NCI-H345 treated with DMSO at 0.1 percent for 48 hours (cell line): Measurements from ENCODE around the gene CMIP.

Source experiments
- DNase-seq: peaks from one replicate; lab custom pipeline; 2025; ENCODE audit not compliant: unreplicated experiment; lab: John Stamatoyannopoulos, UW

CMIP gene

DNA sequence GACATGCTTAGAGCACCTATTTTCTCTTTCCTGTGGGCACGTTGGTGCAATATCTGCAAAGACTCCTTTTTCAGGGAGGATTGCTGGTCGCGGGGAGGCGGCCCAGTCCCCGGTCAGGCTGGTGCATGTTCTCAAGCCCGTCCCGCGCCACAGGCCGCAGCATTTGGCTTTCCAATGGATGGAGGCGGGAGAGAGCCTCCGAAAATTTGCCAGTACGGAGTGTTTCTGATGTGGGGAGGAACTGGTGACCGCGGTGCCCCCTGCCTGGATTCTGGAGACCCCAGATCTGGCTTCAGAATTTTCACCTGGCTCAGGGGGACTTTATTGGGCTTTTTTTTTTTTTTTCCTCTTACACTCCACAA, 2.3 kb downstream of the CMIP start:
- DNase-seq = no peak

DNA sequence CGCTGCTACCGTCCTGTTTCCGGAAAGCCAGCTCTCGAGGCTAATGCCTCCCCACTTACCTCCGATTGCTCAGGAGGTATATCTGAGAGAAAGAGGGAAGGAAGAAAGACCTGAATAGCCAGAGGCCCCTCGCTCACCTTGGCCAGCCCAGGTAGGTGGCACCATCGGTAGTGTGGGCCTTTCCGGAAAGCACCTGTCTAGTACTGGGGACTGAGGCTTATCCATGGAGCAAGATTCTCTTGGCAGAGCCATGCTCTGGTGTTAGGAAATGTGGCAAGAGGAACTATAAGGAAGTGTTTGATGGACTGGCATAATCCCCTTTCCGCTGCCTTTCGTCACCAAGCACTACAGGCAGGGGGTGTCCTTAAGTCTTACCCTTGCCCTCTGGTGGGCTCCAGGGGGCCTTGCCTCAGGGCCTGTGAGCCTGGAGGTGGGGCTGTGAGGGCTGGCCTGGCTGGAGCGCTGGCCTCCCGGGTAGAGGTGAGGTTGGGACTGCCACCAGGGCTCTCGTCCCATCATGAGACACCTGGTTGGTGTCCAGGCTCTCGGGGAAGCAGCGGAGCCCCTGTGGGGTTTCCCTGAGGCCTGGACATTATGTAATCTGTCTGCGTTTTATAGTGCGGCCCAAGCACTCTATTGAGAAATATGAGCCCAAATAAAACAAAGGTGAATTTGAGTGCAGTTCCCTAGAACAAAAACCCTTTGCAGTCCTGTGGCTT, 2.9 kb downstream of the CMIP start:
- no peak for DNase-seq

GRCh38 chr16:81448154-81449131, 3.8 kb downstream of the CMIP start:
- DNase-seq = no peak

- no peak for DNase-seq
Measured at GRCh38 chr16:81449241-81449640, 4.6 kb downstream of the CMIP start.

- DNase-seq = no peak
Measured at GRCh38 chr16:81449899-81450608, 5.4 kb downstream of the CMIP start.

DNA sequence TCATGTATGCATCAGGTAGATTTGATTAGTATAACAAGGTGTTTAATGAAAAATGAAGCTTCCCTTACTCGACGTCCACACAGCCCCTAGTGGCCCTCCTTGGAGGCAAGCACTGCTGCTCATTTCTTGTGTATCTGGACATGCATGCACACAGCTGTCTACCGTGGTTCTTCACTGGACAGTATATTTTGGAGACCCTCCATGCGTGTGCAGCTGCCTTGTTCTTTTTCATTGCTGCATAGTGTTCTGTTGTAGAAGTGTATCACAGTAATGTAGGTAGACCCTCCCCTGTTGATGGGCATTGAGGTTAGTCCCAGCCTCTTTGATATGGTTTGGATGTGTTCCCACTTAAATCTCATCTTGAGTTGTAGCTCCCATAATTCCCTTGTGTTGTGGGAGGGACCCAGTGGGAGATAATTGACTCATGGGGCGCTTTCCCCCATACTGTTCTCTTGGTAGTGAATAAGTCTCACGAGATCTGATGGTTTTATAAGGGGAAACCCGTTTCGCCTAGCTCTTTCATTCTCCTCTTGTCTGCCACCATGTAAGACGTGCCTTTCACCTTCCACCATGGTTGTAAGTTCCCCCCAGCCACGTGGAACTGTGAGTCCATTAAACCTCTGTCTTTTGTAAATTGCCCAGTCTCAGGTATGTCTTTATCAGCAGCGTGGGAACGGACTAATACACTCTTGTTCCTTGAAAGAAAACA, 6.3 kb downstream of the CMIP start:
- DNase-seq = no peak

GRCh38 chr16:81451753-81452680, 7.4 kb downstream of the CMIP start:
- no peak for DNase-seq

DNA sequence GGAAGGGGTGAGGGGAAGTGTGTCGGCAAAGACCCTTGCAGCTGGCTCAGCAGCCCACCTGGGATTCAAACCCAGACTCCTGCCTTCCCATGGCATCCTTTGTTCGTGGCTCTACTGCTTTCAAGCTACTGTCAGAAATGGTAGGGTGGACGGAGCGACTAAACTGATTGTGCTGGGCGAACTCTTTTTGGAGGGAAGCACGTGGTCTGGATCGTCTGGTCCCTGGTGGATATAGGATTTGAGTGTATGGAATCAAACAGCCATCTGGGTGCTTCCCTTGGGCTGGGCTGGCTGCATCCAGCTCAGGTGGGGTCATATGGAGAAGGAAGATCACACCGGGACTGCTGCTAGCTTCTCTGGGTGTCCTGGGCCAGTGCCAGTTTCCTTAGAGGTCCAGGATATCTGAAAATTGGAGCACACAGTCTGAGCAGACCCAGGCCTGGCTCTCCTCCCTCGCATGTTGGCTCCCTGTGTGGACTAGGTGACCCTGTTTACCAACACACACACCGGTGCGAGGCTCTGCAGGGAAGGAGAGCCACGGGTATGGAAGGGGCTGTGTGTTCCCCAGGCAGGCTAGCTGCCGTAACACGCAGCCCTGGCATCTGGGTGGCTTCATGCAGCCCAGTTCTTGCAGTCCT, 8.6 kb downstream of the CMIP start:
- DNase-seq = no peak

- DNase-seq = no peak
Measured at GRCh38 chr16:81454044-81454443, 9.4 kb downstream of the CMIP start.

- DNase-seq = no peak
Measured at GRCh38 chr16:81455006-81455405, 10.4 kb downstream of the CMIP start.

GRCh38 chr16:81455720-81456494, 11.3 kb downstream of the CMIP start:
- no peak for DNase-seq

GRCh38 chr16:81456523-81457325, 12.1 kb downstream of the CMIP start:
- no peak for DNase-seq

DNA sequence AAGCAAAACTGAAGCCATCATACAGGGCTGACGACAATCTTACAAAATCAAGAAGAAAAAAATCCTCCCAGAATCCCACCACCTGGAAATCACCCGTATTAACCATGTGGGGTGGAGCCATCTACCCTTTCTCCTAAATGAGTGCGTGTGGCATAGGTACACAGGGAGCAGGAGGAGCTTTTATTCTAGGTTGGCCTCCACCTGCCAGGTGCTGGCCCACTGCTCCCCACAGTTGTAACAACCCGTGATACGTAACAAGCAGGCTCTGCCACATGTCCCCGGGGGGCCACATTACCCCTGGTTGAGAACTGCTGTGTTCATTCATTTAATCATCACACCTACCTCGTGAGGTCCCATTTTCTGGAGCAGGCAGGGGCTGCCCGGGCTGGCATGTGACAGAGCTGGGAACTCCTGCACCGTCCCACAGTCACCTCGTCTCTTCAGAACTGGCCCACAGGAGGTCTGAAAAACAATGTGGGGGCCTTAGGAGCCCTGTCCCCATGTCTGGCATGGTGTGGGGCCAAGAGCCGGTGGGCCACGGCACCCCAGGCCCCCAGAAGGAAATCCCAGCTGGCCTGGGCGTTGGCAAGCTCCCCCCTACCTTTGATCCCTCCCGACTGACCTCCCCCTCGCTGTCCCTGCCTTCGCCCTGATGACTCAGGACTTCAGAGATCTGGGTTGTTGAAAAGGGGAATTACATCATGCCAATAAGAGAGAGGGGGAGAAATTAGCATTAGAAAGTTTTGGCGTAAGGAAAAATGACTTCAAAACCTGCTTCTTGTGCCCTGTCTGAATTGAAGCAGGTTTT, 12.9 kb downstream of the CMIP start:
- no peak for DNase-seq

GRCh38 chr16:81458149-81458669, 13.6 kb downstream of the CMIP start:
- DNase-seq = no peak

GRCh38 chr16:81458827-81459598, 14.4 kb downstream of the CMIP start:
- DNase-seq = no peak

DNA sequence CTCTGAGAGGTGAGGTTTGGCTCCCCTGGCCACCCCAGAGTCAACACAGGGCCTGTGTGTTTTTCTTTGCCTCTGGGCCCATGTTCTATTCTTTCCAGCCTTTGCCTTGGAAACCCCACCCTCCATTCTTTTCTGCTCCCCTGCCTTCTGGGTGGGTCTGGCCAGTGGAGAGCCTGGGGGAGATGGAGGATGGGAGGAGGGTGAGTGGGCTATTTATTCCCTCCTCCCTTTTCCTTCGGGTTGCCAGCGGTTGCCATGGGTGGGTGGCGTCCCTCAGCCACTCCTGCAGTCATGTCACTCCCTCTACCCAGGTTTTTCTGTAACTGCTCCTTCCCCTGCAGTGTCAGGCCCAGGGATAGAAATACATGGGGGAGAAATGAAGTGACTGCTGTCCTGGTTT, 15.5 kb downstream of the CMIP start:
- DNase-seq = no peak
